ENCODE data around the gene EEPD1.

The EEPD1 gene

DNA sequence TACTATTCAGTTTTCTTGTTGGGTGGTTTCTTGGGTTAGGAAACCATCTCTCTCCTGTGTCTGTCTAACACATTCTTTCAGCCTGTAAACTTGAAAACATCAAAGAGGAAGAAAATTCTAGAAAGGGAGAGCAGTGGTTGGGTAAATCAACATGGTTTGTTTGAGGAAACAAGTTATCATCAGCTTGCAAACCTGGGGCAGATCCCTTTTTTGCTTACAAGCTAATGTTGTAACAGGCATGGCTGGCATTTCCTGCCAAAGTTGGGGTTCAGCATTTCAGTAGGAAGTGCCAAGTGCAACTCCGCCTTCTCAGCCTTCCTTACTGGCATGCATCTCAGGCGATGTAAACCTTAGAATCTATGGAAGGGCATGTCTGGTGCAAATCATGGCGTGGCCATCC, 112.6 kb downstream of the EEPD1 start:
- no peak for TF ChIP-seq SUZ12 (IDR thresholded peaks at IDR 0.05)
- no peak for TF ChIP-seq L3MBTL2 (conservative IDR thresholded peaks at IDR 0.05)
- TF ChIP-seq TARDBP (IDR thresholded peaks at IDR 0.05), result no peak
- no peak for TF ChIP-seq NFRKB (IDR thresholded peaks at IDR 0.05)
- no peak for TF ChIP-seq ELF4 (IDR thresholded peaks at IDR 0.05)
- TF ChIP-seq, protein P1, sequence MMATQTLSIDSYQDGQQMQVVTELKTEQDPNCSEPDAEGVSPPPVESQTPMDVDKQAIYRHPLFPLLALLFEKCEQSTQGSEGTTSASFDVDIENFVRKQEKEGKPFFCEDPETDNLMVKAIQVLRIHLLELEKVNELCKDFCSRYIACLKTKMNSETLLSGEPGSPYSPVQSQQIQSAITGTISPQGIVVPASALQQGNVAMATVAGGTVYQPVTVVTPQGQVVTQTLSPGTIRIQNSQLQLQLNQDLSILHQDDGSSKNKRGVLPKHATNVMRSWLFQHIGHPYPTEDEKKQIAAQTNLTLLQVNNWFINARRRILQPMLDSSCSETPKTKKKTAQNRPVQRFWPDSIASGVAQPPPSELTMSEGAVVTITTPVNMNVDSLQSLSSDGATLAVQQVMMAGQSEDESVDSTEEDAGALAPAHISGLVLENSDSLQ (IDR thresholded peaks at IDR 0.05), result no peak
- no peak for TF ChIP-seq LEF1 (IDR thresholded peaks at IDR 0.05; ENCODE audit: borderline replicate concordance)
- no peak for TF ChIP-seq FOXA1 (IDR thresholded peaks at IDR 0.05)
- TF ChIP-seq FOXM1 (IDR thresholded peaks at IDR 0.05; ENCODE audit: borderline replicate concordance), result no peak
- TF ChIP-seq SP1 (IDR thresholded peaks at IDR 0.05), result no peak
- TF ChIP-seq ZNF384 (IDR thresholded peaks at IDR 0.05), result no peak
- TF ChIP-seq HDGF (IDR thresholded peaks at IDR 0.05; ENCODE audit: borderline replicate concordance), result no peak
- TF ChIP-seq BHLHE40 (IDR thresholded peaks at IDR 0.05; ENCODE audit: borderline replicate concordance), result no peak
- TF ChIP-seq CTBP1 (IDR thresholded peaks at IDR 0.05; ENCODE audit: borderline replicate concordance), result no peak
- TF ChIP-seq ARNT (IDR thresholded peaks at IDR 0.05), result no peak
- TF ChIP-seq FOXK2 (IDR thresholded peaks at IDR 0.05), result no peak
- no peak for DNase-seq (ENCODE audit: extremely low spot score)
- POLR2A ChIA-PET, result no interaction called here
- CTCF ChIA-PET, result no interaction called here

DNA sequence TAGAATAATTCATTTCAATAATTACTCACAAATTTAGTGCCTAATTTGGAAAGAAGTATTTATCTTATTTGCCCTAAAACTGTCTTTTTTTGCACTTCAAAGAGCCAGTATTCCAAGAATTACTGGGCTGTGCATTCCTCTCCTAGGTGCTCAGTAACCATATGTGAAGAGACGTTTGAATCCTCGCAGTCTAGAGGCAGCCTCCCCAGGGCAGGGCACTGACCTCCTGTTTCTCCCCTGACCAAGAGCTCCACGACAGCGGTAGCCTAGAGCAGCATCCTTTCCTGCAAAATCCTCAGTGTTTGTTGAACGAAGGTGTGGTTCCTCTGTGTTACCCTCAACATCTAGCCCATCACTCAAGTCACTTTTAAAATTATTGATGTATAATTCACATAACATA, 113.1 kb downstream of the EEPD1 start:
- ChIA-PET POLR2A (no interaction called here), CTCF (no interaction called here)
- no peak for TF ChIP-seq ARNT (IDR thresholded peaks at IDR 0.05)
- no peak for TF ChIP-seq FOXA1 (IDR thresholded peaks at IDR 0.05)
- no peak for TF ChIP-seq FOXK2 (IDR thresholded peaks at IDR 0.05)
- no peak for TF ChIP-seq SUZ12 (IDR thresholded peaks at IDR 0.05)
- TF ChIP-seq TARDBP (IDR thresholded peaks at IDR 0.05), result no peak
- TF ChIP-seq FOXM1 (IDR thresholded peaks at IDR 0.05; ENCODE audit: borderline replicate concordance), result no peak
- TF ChIP-seq, protein P1 (IDR thresholded peaks at IDR 0.05), result no peak
- TF ChIP-seq NFRKB (IDR thresholded peaks at IDR 0.05), result no peak
- no peak for TF ChIP-seq CTBP1 (IDR thresholded peaks at IDR 0.05; ENCODE audit: borderline replicate concordance)
- TF ChIP-seq SP1 (IDR thresholded peaks at IDR 0.05), result no peak
- DNase-seq (ENCODE audit: extremely low spot score), result no peak

DNA sequence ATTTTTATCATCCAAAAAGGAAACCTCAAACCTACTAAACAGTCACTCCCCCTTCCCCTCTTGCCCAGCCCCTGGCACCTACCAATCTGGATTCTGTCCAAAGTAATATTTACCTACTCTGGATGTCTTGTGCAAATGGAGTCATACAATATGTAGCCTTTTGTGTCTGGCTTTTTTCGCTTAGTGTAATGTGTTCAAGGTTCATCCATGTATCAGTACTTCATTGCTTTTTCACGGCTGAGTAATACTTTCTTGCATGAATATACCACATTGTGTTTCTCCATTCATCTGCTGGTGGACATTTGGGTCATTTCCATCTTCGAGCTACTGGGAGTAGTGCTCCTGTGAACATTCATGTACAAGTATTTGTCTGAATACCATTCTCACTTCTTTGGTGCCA, 113.6 kb downstream of the EEPD1 start:
- no peak for DNase-seq (ENCODE audit: extremely low spot score)
- TF ChIP-seq FOXA1 (IDR thresholded peaks at IDR 0.05) (no peak), CTBP1 (IDR thresholded peaks at IDR 0.05; ENCODE audit: borderline replicate concordance) (no peak)
- POLR2A ChIA-PET, result no interaction called here
- CTCF ChIA-PET, result no interaction called here

DNA sequence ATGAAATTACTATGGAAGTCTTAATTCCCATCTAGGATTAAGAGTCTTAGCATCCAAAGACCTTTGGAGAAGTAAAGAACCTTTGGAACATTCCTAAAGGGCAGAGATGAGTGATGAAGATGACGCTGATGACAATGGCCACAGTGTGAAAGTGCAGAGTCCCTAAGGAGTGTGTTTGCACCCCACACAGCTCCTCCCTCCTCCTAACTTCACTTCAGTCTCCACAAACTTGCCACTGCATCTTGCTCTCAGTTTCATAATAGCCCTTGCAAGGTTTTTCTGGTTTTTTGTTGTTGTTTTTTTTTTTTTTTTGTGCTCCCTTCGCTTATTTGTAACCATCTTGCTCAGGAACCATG, 119.1 kb downstream of the EEPD1 start:
- ChIA-PET POLR2A (interaction anchor here (1.2 kb wide), 1 partner anchor 14 kb away, joined by 3 read pairs; no protein-coding TSS in a partner anchor), CTCF (interaction anchor here (0.6 kb wide), 1 partner anchor 301 kb away, joined by 4 read pairs; no protein-coding TSS in a partner anchor)
- TF ChIP-seq TARDBP (IDR thresholded peaks at IDR 0.05) (no peak), CTBP1 (IDR thresholded peaks at IDR 0.05; ENCODE audit: borderline replicate concordance) (no peak), BHLHE40 (IDR thresholded peaks at IDR 0.05; ENCODE audit: borderline replicate concordance) (no peak), NFRKB (IDR thresholded peaks at IDR 0.05) (no peak), LEF1 (IDR thresholded peaks at IDR 0.05; ENCODE audit: borderline replicate concordance) (no peak), SP1 (IDR thresholded peaks at IDR 0.05) (no peak), ELF4 (IDR thresholded peaks at IDR 0.05) (no peak)
- DNase-seq (ENCODE audit: extremely low spot score), result no peak

DNA sequence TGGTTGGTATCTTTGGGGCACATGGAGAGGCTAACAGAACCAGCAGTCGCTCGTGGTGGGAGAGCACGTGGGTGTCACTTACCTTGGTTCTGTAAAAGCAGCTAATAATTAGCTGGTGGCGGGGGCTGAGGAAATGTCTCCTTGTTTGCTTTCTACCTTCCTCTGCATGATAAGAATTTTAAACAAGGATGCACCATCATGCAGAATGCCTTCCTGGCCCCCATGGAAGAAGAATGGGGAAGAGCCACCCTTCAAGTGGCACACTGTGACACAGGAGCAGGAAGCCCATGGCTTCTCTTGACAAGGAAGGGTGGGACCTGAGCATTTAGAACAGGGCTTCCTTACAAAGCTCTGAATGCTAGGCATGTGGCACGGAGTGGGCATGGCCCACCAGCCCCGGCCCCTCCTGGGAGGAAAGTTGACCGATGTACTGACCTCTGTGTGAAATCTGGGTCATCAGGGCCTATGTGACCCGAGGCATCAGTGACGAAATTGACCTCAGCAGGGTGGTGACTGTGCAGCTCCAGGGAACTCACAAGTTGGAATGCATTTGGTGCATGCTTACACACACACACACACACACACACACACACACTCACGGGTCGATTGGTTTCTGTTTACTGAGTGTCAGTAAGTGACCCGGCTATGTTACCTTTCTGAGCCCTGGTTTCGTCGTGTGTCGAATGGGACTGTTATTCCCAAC, 119.7 kb downstream of the EEPD1 start:
- CTCF ChIA-PET, result interaction anchor here (0.6 to 1.2 kb wide), 5 partner anchors 11 to 301 kb away, joined by 3 to 6 read pairs (median 4); no protein-coding TSS in a partner anchor
- POLR2A ChIA-PET, result interaction anchor here (1.2 kb wide), 1 partner anchor 14 kb away, joined by 3 read pairs; no protein-coding TSS in a partner anchor
- DNase-seq (ENCODE audit: extremely low spot score), result no peak
- TF ChIP-seq NFRKB (IDR thresholded peaks at IDR 0.05) (no peak), BHLHE40 (IDR thresholded peaks at IDR 0.05; ENCODE audit: borderline replicate concordance) (no peak), TARDBP (IDR thresholded peaks at IDR 0.05) (no peak), FOXK2 (IDR thresholded peaks at IDR 0.05) (no peak), LEF1 (IDR thresholded peaks at IDR 0.05; ENCODE audit: borderline replicate concordance) (no peak), ZNF384 (IDR thresholded peaks at IDR 0.05) (no peak), L3MBTL2 (conservative IDR thresholded peaks at IDR 0.05) (no peak), ELF4 (IDR thresholded peaks at IDR 0.05) (no peak), FOXM1 (IDR thresholded peaks at IDR 0.05; ENCODE audit: borderline replicate concordance) (no peak), CTBP1 (IDR thresholded peaks at IDR 0.05; ENCODE audit: borderline replicate concordance) (no peak), ARNT (IDR thresholded peaks at IDR 0.05) (no peak), SP1 (IDR thresholded peaks at IDR 0.05) (no peak), FOXA1 (IDR thresholded peaks at IDR 0.05) (no peak), SUZ12 (IDR thresholded peaks at IDR 0.05) (no peak), HDGF (IDR thresholded peaks at IDR 0.05; ENCODE audit: borderline replicate concordance) (no peak)
- TF ChIP-seq, protein P1 (IDR thresholded peaks at IDR 0.05), result no peak

DNA sequence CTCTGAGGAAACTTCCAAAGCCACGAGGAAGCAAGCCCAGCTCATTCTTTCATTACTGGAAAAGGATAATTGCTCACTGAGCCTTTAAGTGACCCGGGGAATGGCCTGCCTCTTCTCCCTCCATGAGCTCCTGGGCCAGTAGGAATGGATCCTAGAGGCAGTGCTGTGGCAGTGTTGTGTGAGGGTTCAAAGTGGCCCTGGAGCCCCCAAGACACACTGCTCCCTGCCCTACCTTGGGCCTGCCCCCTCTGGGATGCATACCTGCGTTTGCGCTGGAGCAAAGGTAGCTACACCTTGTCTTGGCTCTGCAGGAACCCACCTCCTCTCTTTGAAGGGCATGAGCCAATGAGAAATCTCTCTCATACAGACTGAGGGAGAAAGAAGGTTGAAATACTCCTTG, 120.8 kb downstream of the EEPD1 start:
- no peak for DNase-seq (ENCODE audit: extremely low spot score)
- TF ChIP-seq ARNT (IDR thresholded peaks at IDR 0.05), result no peak
- TF ChIP-seq SP1 (IDR thresholded peaks at IDR 0.05), result no peak
- TF ChIP-seq FOXM1 (IDR thresholded peaks at IDR 0.05; ENCODE audit: borderline replicate concordance), result no peak
- TF ChIP-seq HDGF (IDR thresholded peaks at IDR 0.05; ENCODE audit: borderline replicate concordance), result no peak
- no peak for TF ChIP-seq TARDBP (IDR thresholded peaks at IDR 0.05)
- TF ChIP-seq ELF4 (IDR thresholded peaks at IDR 0.05), result no peak
- TF ChIP-seq LEF1 (IDR thresholded peaks at IDR 0.05; ENCODE audit: borderline replicate concordance), result no peak
- TF ChIP-seq, protein P1 (IDR thresholded peaks at IDR 0.05), result no peak
- no peak for TF ChIP-seq L3MBTL2 (conservative IDR thresholded peaks at IDR 0.05)
- TF ChIP-seq CTBP1 (IDR thresholded peaks at IDR 0.05; ENCODE audit: borderline replicate concordance), result no peak
- no peak for TF ChIP-seq SUZ12 (IDR thresholded peaks at IDR 0.05)
- no peak for TF ChIP-seq ZNF384 (IDR thresholded peaks at IDR 0.05)
- no peak for TF ChIP-seq FOXA1 (IDR thresholded peaks at IDR 0.05)
- no peak for TF ChIP-seq BHLHE40 (IDR thresholded peaks at IDR 0.05; ENCODE audit: borderline replicate concordance)
- TF ChIP-seq FOXK2 (IDR thresholded peaks at IDR 0.05), result no peak
- TF ChIP-seq NFRKB (IDR thresholded peaks at IDR 0.05), result no peak
- ChIA-PET POLR2A (no interaction called here), CTCF (interaction anchor here (1.2 kb wide), 1 partner anchor 10 kb away, joined by 4 read pairs; no protein-coding TSS in a partner anchor)

Measured in HEK293T (cell line).